GM12878 (cell line): ENCODE results near the gene SMG5. TPM values are rescaled to one million over a fixed set of nuclear protein-coding genes. Genes with fewer than 3 reads are reported as not detected.
A peak's percentile ranks its signal among the peaks of the same experiment; 100 is the strongest.

Source experiments
- ATAC-seq: fragments of 200-7000 bp; cut with Tn5 transposase; 3 replicates; pipeline ENCODE4 v1.9.1; 2020; ENCODE audit warnings: mild to moderate bottlenecking, moderate library complexity
- BruUV-seq: library from RNA; stranded (reverse); fragments of 400-500 nt; replicated peaks from 2 replicates; lab custom pipeline; 2021; lab: Mats Ljungman, UMichigan
- CTCF ChIA-PET: fragments of 300-600 bp; sonication (Branson Sonifier 250); formaldehyde crosslinking; extraction: SDS; loops from one replicate; lab custom pipeline; 2021; ENCODE audit warnings: inconsistent platforms; lab: Yijun Ruan, JAX
- POLR2A ChIA-PET: fragments of 350-600 bp; formaldehyde crosslinking; extraction: SDS; loops from one replicate; lab custom pipeline; 2021; ENCODE audit warnings: inconsistent platforms; lab: Charles Lee
- RAD21 ChIA-PET: fragments of 300-600 bp; sonication (Branson Sonifier 250); formaldehyde crosslinking; loops from one replicate; lab custom pipeline; 2023; ENCODE audit warnings: antibody characterized with exemption; ENCODE audit not compliant: unreplicated experiment; lab: Charles Lee
- SMC1A ChIA-PET: fragments of 300-600 bp; sonication (Branson Sonifier 250); formaldehyde crosslinking; loops from one replicate; lab custom pipeline; 2023; ENCODE audit not compliant: unreplicated experiment, uncharacterized antibody; lab: Charles Lee
- DNase-seq: peaks from one replicate; pipeline ENCODE4 v3.0.0-alpha.2; 2011; ENCODE audit warnings: low read depth, low spot score
- FAIRE-seq: peaks from 3 replicates; lab custom pipeline; 2011; peaks lifted over from hg19 to GRCh38; lab: Jason Lieb, UNC
- H2AFZ ChIP-seq: 2 replicates; pipeline ENCODE4 v1.6.0; 2011; ENCODE audit warnings: low read depth, low read length, control low read depth; ENCODE audit not compliant: control insufficient read depth
- H3K27ac ChIP-seq: 2 replicates; pipeline ENCODE4 v1.5.1; 2011; ENCODE audit warnings: control low read depth; ENCODE audit not compliant: control insufficient read depth, insufficient read depth
- H3K27me3 ChIP-seq, 2 experiments: replicated peaks in 1 of 2; 2 replicates each; pipeline versions ENCODE4 v1.6.0 to v1.6.1; 2011; ENCODE audit warnings: low read length in 1 of 2; ENCODE audit not compliant: control insufficient read depth in 2 of 2, insufficient read depth in 2 of 2
- H3K36me3 ChIP-seq, 2 experiments: 2 replicates each; pipeline ENCODE4 v1.5.1; 2011; ENCODE audit warnings: low read length in 1 of 2; ENCODE audit not compliant: control insufficient read depth in 2 of 2, insufficient read depth in 2 of 2
- H3K4me1 ChIP-seq: 2 replicates; pipeline ENCODE4 v1.6.1; 2011; ENCODE audit warnings: mild to moderate bottlenecking, low read length, moderate library complexity, mixed read lengths; ENCODE audit not compliant: control insufficient read depth, insufficient read depth
- H3K4me2 ChIP-seq: 2 replicates; pipeline ENCODE4 v1.6.0; 2011; ENCODE audit warnings: control low read depth; ENCODE audit not compliant: control insufficient read depth, insufficient read depth
- H3K4me3 ChIP-seq: fragments of 200-600 bp; sonication (generic); 2 replicates; pipeline ENCODE4 v1.5.1; 2016
- H3K79me2 ChIP-seq: 2 replicates; pipeline ENCODE4 v1.6.0; 2011; ENCODE audit warnings: low read length; ENCODE audit not compliant: control insufficient read depth, insufficient read depth
- H3K9ac ChIP-seq: 2 replicates; pipeline ENCODE4 v1.8.0; 2011; ENCODE audit warnings: low read length, control low read depth, mixed read lengths; ENCODE audit not compliant: control insufficient read depth, insufficient read depth
- H3K9me3 ChIP-seq: replicated peaks from 3 replicates; pipeline ENCODE4 v1.5.1; 2011; ENCODE audit warnings: mild to moderate bottlenecking, low read length; ENCODE audit not compliant: control insufficient read depth, insufficient read depth
- H4K20me1 ChIP-seq: 2 replicates; pipeline ENCODE4 v1.6.0; 2011; ENCODE audit not compliant: control insufficient read depth, insufficient read depth
- MAX ChIP-seq: IDR thresholded peaks from 2 replicates; pipeline ENCODE4 v1.6.1; 2012; ENCODE audit warnings: low read depth, low read length, improper control_type of control experiment
- PAX8 ChIP-seq: fragments of 450-650 bp; IDR thresholded peaks from 2 replicates; pipeline ENCODE4 v1.6.1; 2017; ENCODE audit warnings: mild to moderate bottlenecking, moderate library complexity
- POLR2A ChIP-seq: IDR thresholded peaks from 2 replicates; pipeline ENCODE4 v1.6.1; 2011; ENCODE audit warnings: low read depth, mild to moderate bottlenecking, low read length
- POLR2AphosphoS2 ChIP-seq: IDR thresholded peaks from 2 replicates; pipeline ENCODE4 v1.6.1; 2011; ENCODE audit warnings: low read depth, mild to moderate bottlenecking, low read length, improper control_type of control experiment, moderate library complexity
- POLR2AphosphoS5 ChIP-seq: IDR thresholded peaks from 2 replicates; pipeline ENCODE4 v1.6.1; 2011; ENCODE audit warnings: mild to moderate bottlenecking, low read length, inconsistent platforms
- RUNX3 ChIP-seq: IDR thresholded peaks from 2 replicates; pipeline ENCODE4 v1.6.1; 2012; ENCODE audit warnings: low read length, inconsistent platforms
- TCF7 ChIP-seq: IDR thresholded peaks from 2 replicates; pipeline ENCODE4 v1.6.1; 2014; ENCODE audit warnings: antibody characterized with exemption, borderline replicate concordance
- USF1 ChIP-seq: IDR thresholded peaks from 2 replicates; pipeline ENCODE4 v1.6.1; 2011; ENCODE audit warnings: borderline replicate concordance, low read depth, mild to moderate bottlenecking, moderate library complexity, mixed read lengths, low read length; ENCODE audit not compliant: insufficient read depth; ENCODE audit errors: extremely low read length
- ZNF592 ChIP-seq: fragments of 450-650 bp; IDR thresholded peaks from 2 replicates; pipeline ENCODE4 v1.6.1; 2017; ENCODE audit warnings: mild to moderate bottlenecking, moderate library complexity
- WGBS: methylation state at CpG from one replicate; pipeline ENCODE4 v1.1.6; 2016; ENCODE audit warnings: low lambda C conversion rate; ENCODE audit not compliant: insufficient replicate concordance, insufficient coverage; ENCODE audit errors: missing lambda C conversion rate; 5-methylcytosine and 5-hydroxymethylcytosine counted together
- in situ Hi-C: fragments of 300-500 bp; cut with MboI; formaldehyde crosslinking; loops from 9 replicates; pipeline ENCODE4 v1.14.3; 2018; ENCODE audit warnings: mixed read lengths
- intact Hi-C: fragments of 100-400 bp; cut with micrococcal nuclease; formaldehyde crosslinking; loops from one replicate; pipeline ENCODE4 v1.14.2; 2022; ENCODE audit not compliant: unreplicated experiment
- polyA plus RNA-seq, 11 experiments: library from polyadenylated mRNA; depleted of rRNA in 4 of 11; unstranded in 6 of 11; stranded (reverse) in 5 of 11; fragments of >200 nt; fragmentation: Nextera tagmentation in 4 of 11; fragmentation: Illumina TruSeq in 1 of 11; extraction: Ambion mirVana in 4 of 11; extraction: Trizol in 1 of 11; gene quantifications; 1 replicate in 1 of 11; 2 replicates in 10 of 11; pipeline versions ENCODE4 v1.2.1 to v1.2.3, GENCODE V29; 2011 to 2016; ENCODE audit warnings: inconsistent platforms in 2 of 11, missing spikeins in 2 of 11, low read depth in 1 of 11
- total RNA-seq, 4 experiments: library from RNA; depleted of rRNA in 3 of 4; stranded (reverse); fragments of >200 nt in 3 of 4; fragmentation: Illumina TruSeq in 1 of 4; extraction: Trizol in 1 of 4; gene quantifications; 2 replicates each; pipeline versions ENCODE4 v1.2.1 to v1.2.3, GENCODE V29; 2013 to 2021

Gene SMG5
- total and polyA plus RNA-seq, 10 of the 15 experiments (the other 5 are each of a cell fraction or from before 2014, with no cell fraction given): 0.76 to 61.5 (median 48.8) TPM

- no peaks in the 10 kb centered on the region for H3K9me3 ChIP-seq
- H3K4me1 ChIP-seq: peaks cover 25% of the 10 kb centered on the region
- no peaks in the 10 kb centered on the region for H4K20me1 ChIP-seq
- ChIA-PET SMC1A (interaction anchor here (1.5 kb wide), 1 partner anchor 9 kb away, joined by 3 read pairs; no protein-coding TSS in a partner anchor), RAD21 (no interaction called here), CTCF (interaction anchor here (0.6 kb wide), 1 partner anchor 103 kb away, joined by 3 read pairs; no protein-coding TSS in a partner anchor), POLR2A (no interaction called here)
- peak; percentile 6; the same call in 1 of the 3 replicates for ATAC-seq
- BruUV-seq: no TSS peak
- TF ChIP-seq MAX: no peak
- peak; percentile 14; the same call in 1 of the 2 replicates for TF ChIP-seq POLR2A
- TF ChIP-seq POLR2AphosphoS5: peak; percentile 44; the same call in 1 of the 2 replicates
- TF ChIP-seq RUNX3: peak; percentile 38; the same call in 1 of the 2 replicates
- no peak for DNase-seq
- intact Hi-C loops: no loop called here
- in situ Hi-C loops: no loop called here
- H2AFZ ChIP-seq: no peak within 1 kb of the TSS
- H3K9ac ChIP-seq: no peak within 1 kb of the TSS
- 51% methylated on average over 14 of the region's 14 CpGs for WGBS
- H3K4me3 ChIP-seq: no peak within 1 kb of the TSS
- no peak for FAIRE-seq
- peaks cover 0 to 10% of the 10 kb centered on the region in 2 experiments for H3K36me3 ChIP-seq
- no peaks in the 10 kb centered on the region for H3K27me3 ChIP-seq
- H3K4me2 ChIP-seq: no peak within 1 kb of the TSS
- H3K27ac ChIP-seq: no peak within 1 kb of the TSS
- H3K79me2 ChIP-seq: no peaks in the 10 kb centered on the region
Measured at GRCh38 chr1:156241926-156242325, 40.7 kb downstream of the SMG5 start, which contains the start of gene BGLAP. BGLAP (plus strand) TSS chr1:156242184; CDS start chr1:156242232, 48 bp downstream.

GRCh38 chr1:156241311-156241811, 41.3 kb downstream of the SMG5 start:
- Histone ChIP-seq H3K9ac (no peak overlapping the region), H4K20me1 (no peaks in the 10 kb centered on the region), H3K4me3 (no peak overlapping the region), H3K4me1 (peaks cover 25% of the 10 kb centered on the region), H3K36me3 (peaks cover 0 to 16% of the 10 kb centered on the region in 2 experiments), H3K79me2 (no peaks in the 10 kb centered on the region), H3K27ac (no peak overlapping the region), H3K27me3 (no peaks in the 10 kb centered on the region), H2AFZ (no peak overlapping the region), H3K4me2 (no peak overlapping the region), H3K9me3 (no peaks in the 10 kb centered on the region)
- in situ Hi-C loops (no loop called here), intact Hi-C loops (no loop called here)
- ChIA-PET POLR2A (interaction anchor here (0.5 to 0.6 kb wide), 3 partner anchors 13 to 547 kb away, joined by 3 to 5 read pairs (median 5); no protein-coding TSS in a partner anchor), CTCF (no interaction called here), SMC1A (interaction anchor here (1.5 kb wide), 1 partner anchor 8 kb away, joined by 3 read pairs; no protein-coding TSS in a partner anchor), RAD21 (no interaction called here)
- no TSS peak for BruUV-seq
- DNase-seq (no peak), FAIRE-seq (no peak), ATAC-seq (peak; percentile 6; the same call in 2 of the 3 replicates)
- WGBS: 67% methylated on average over 15 of the region's 15 CpGs
- TF ChIP-seq POLR2A (peak; percentile 73), POLR2AphosphoS2 (0 out of 2 replicates have a peak, but pooled peaks have one; percentile 53), TCF7 (no peak), USF1 (no peak), ZNF592 (no peak), PAX8 (no peak)
